GM21737 (cell line): ENCODE data around the gene USP12.

Source experiments
- ATAC-seq: cut with Tn5 transposase; IDR thresholded peaks from one replicate; pipeline ENCODE4 v1.9.1; 2021; ENCODE audit warnings: mild to moderate bottlenecking, moderate library complexity; ENCODE audit not compliant: unreplicated experiment

USP12 gene

GRCh38 chr13:27039171-27039701, 132.4 kb downstream of the USP12 start:
- ATAC-seq, result no peak

GRCh38 chr13:27038323-27038722, 133.3 kb downstream of the USP12 start:
- ATAC-seq, result no peak

GRCh38 chr13:27037571-27037970, 134.0 kb downstream of the USP12 start:
- no peak for ATAC-seq

GRCh38 chr13:27037171-27037570, 134.4 kb downstream of the USP12 start:
- ATAC-seq, result no peak

GRCh38 chr13:27036236-27036981, 135.2 kb downstream of the USP12 start:
- no peak for ATAC-seq

GRCh38 chr13:27035892-27036235, 135.7 kb downstream of the USP12 start:
- no peak for ATAC-seq

GRCh38 chr13:27034678-27035111, 136.9 kb downstream of the USP12 start:
- ATAC-seq, result no peak

- no peak for ATAC-seq
These were observed 142.7 kb downstream of the USP12 start for GRCh38 chr13:27028683-27029480.

GRCh38 chr13:27027086-27027667, 144.4 kb downstream of the USP12 start:
- no peak for ATAC-seq

- no peak for ATAC-seq
These were observed 145.2 kb downstream of the USP12 start for GRCh38 chr13:27026396-27026795.

GRCh38 chr13:27024776-27025492, 146.7 kb downstream of the USP12 start:
- no peak for ATAC-seq

- no peak for ATAC-seq
These were observed 147.5 kb downstream of the USP12 start for GRCh38 chr13:27024074-27024461.

GRCh38 chr13:27023385-27024073, 148.1 kb downstream of the USP12 start:
- ATAC-seq, result no peak

- no peak for ATAC-seq
These were observed 148.9 kb downstream of the USP12 start for GRCh38 chr13:27022571-27023311.

GRCh38 chr13:27020415-27020814, 151.2 kb downstream of the USP12 start:
- ATAC-seq, result no peak

GRCh38 chr13:27018882-27019281, 152.7 kb downstream of the USP12 start:
- ATAC-seq, result no peak

GRCh38 chr13:27018344-27018861, 153.2 kb downstream of the USP12 start:
- no peak for ATAC-seq

GRCh38 chr13:27016875-27017274, 154.7 kb downstream of the USP12 start:
- no peak for ATAC-seq
